Gastroesophageal sphincter (tissue), 3 donors: ENCODE results near the gene VWA5B2.

Source experiments
- CTCF ChIP-seq, 4 experiments: fragments of 200-600 bp in 2 of 4; fragments of 450-650 bp in 2 of 4; sonication (generic) in 1 of 4; IDR thresholded peaks; one replicate each; pipeline ENCODE4 v1.5.1; 2017 to 2019; ENCODE audit warnings: antibody characterized with exemption in 4 of 4, mild to moderate bottlenecking in 2 of 4, moderate library complexity in 2 of 4
- EP300 ChIP-seq: sonication (generic); formaldehyde crosslinking; IDR thresholded peaks from one replicate; pipeline ENCODE4 v1.6.1; 2017; ENCODE audit warnings: antibody characterized with exemption, mild to moderate bottlenecking
- POLR2A ChIP-seq, 2 donors: fragments of 450-650 bp; IDR thresholded peaks; one replicate each; pipeline ENCODE4 v1.6.1; 2017; ENCODE audit warnings: antibody characterized with exemption in 2 of 2, mild to moderate bottlenecking in 2 of 2, moderate library complexity in 1 of 2
- POLR2AphosphoS5 ChIP-seq: sonication (generic); formaldehyde crosslinking; IDR thresholded peaks from one replicate; pipeline ENCODE4 v1.6.1; 2017; ENCODE audit warnings: antibody characterized with exemption

- no peak for TF ChIP-seq CTCF (IDR thresholded peaks at IDR 0.05)
- TF ChIP-seq POLR2AphosphoS5: no peak
- TF ChIP-seq EP300: no peak
- no peak for TF ChIP-seq POLR2A (IDR thresholded peaks at IDR 0.05)
Observed at GRCh38 chr3:184258926-184259325, 29.5 kb downstream of the VWA5B2 start.
